ENCODE data around the gene UGT2B11. TPM values are rescaled to one million over a fixed set of nuclear protein-coding genes. Genes with fewer than 3 reads are reported as not detected.
"Not testable (repeated sequence)": the region's sequence is repeated elsewhere in the genome, so short reads cannot be mapped to it uniquely, and the experiment has no call there.

Gene UGT2B11
- total RNA-seq, 4 donors from 2014 or later = not detected

GRCh38 chr4:69194166-69194565 is 20.4 kb downstream of the UGT2B11 start:
- 95 to 97% methylated on average over 3 of the region's 3 CpGs for WGBS, 2 donors
- Histone ChIP-seq H3K4me1 (no peaks in the 10 kb centered on the region), H3K4me3 (no peak overlapping the region), H3K36me3 (no peaks in the 10 kb centered on the region), H3K27me3 (no peaks in the 10 kb centered on the region), H3K9me3 (no peaks in the 10 kb centered on the region), H3K27ac (no peak overlapping the region)
- no peak for DNase-seq (ENCODE audit: low spot score in 2 of 2)
- no peak for TF ChIP-seq POLR2A (IDR thresholded peaks at IDR 0.05)
- TF ChIP-seq CTCF (IDR thresholded peaks at IDR 0.05) = no peak
- no peak for TF ChIP-seq EP300 (IDR thresholded peaks at IDR 0.05)

GRCh38 chr4:69191905-69192304 is 22.6 kb downstream of the UGT2B11 start:
- H3K27ac ChIP-seq; H3K27me3 ChIP-seq; H3K9me3 ChIP-seq; DNase-seq (ENCODE audit: low spot score in 2 of 2); H3K36me3 ChIP-seq; H3K4me3 ChIP-seq; H3K4me1 ChIP-seq: not testable (repeated sequence)
- WGBS, 2 donors = 56 to 60% methylated on average over 3 of the region's 3 CpGs

- H3K9me3 ChIP-seq; H3K36me3 ChIP-seq; H3K4me1 ChIP-seq; H3K27ac ChIP-seq; H3K27me3 ChIP-seq; H3K4me3 ChIP-seq; DNase-seq (ENCODE audit: low spot score in 2 of 2): not testable (repeated sequence)
- 0 to 80% methylated on average over 1 of the region's 1 CpG for WGBS, 2 donors
These were observed 23.9 kb downstream of the UGT2B11 start for GRCh38 chr4:69190621-69191020.

- H3K27ac ChIP-seq; DNase-seq (ENCODE audit: low spot score in 2 of 2); H3K36me3 ChIP-seq; H3K9me3 ChIP-seq; H3K4me1 ChIP-seq; H3K27me3 ChIP-seq; H3K4me3 ChIP-seq: not testable (repeated sequence)
- 82 to 91% methylated on average over 6 of the region's 6 CpGs for WGBS, 2 donors
These were observed 32.9 kb downstream of the UGT2B11 start for GRCh38 chr4:69181519-69182169.

GRCh38 chr4:69179817-69180216 is 34.7 kb downstream of the UGT2B11 start:
- WGBS, 2 donors = 97 to 100% methylated on average over 1 of the region's 1 CpG

GRCh38 chr4:69178751-69179205 is 35.8 kb downstream of the UGT2B11 start:
- H3K27ac ChIP-seq; DNase-seq (ENCODE audit: low spot score in 2 of 2); H3K27me3 ChIP-seq; H3K9me3 ChIP-seq; H3K4me3 ChIP-seq; H3K36me3 ChIP-seq; H3K4me1 ChIP-seq: not testable (repeated sequence)
- WGBS, 2 donors = 62 to 68% methylated on average over 6 of the region's 6 CpGs

More at GRCh38 chr4:69179817-69180216, 34.7 kb downstream of the UGT2B11 start:
- not testable (repeated sequence) for H3K27me3 ChIP-seq; H3K36me3 ChIP-seq; H3K27ac ChIP-seq; DNase-seq (ENCODE audit: low spot score in 2 of 2); H3K9me3 ChIP-seq; H3K4me3 ChIP-seq; H3K4me1 ChIP-seq

GRCh38 chr4:69170233-69171134 is 44.1 kb downstream of the UGT2B11 start:
- peak in 2 of 5 experiments; percentile 30 to 46 for TF ChIP-seq CTCF (IDR thresholded peaks at IDR 0.05)
- peak in 1 of 2 donors; percentile 26 for DNase-seq (ENCODE audit: low spot score in 2 of 2)
- H3K27me3 ChIP-seq, H3K27ac ChIP-seq, H3K4me3 ChIP-seq, H3K36me3 ChIP-seq, H3K9me3 ChIP-seq, H3K4me1 ChIP-seq: not testable (repeated sequence)
- 4 to 39% methylated on average over 2 of the region's 2 CpGs for WGBS, 2 donors

- H3K27ac ChIP-seq; DNase-seq (ENCODE audit: low spot score in 2 of 2): not testable (repeated sequence)
- WGBS, 2 donors = 58 to 82% methylated on average over 4 of the region's 4 CpGs
These were observed 45.4 kb downstream of the UGT2B11 start for GRCh38 chr4:69169171-69169570.

More at GRCh38 chr4:69169171-69169570, 45.4 kb downstream of the UGT2B11 start:
- not testable (repeated sequence) for H3K9me3 ChIP-seq, H3K36me3 ChIP-seq, H3K4me1 ChIP-seq, H3K4me3 ChIP-seq, H3K27me3 ChIP-seq
